Uterus (tissue), 4 donors: Measurements from ENCODE around the gene ZNF536. TPM values are rescaled to one million over a fixed set of nuclear protein-coding genes. Genes with fewer than 3 reads are reported as not detected.

Experiments used
- DNase-seq, 2 donors: peaks; one replicate each; pipeline ENCODE4 v3.0.0-alpha.2; 2019 to 2020
- H3K27ac ChIP-seq, 2 donors: fragments of 200-600 bp; sonication (generic); 1 replicate in 1 of 2; 2 replicates in 1 of 2; pipeline ENCODE4 v1.5.1; 2016 to 2018
- H3K27me3 ChIP-seq, 2 donors: fragments of 200-600 bp; sonication (generic); one replicate each; pipeline ENCODE4 v1.5.1; 2018 to 2019; ENCODE audit warnings: control low read depth in 1 of 2
- H3K36me3 ChIP-seq, 2 donors: fragments of 200-600 bp; sonication (generic); one replicate each; pipeline ENCODE4 v1.5.1; 2019; ENCODE audit warnings: control low read depth in 1 of 2
- H3K4me1 ChIP-seq, 2 donors: fragments of 200-600 bp; sonication (generic); one replicate each; pipeline ENCODE4 v1.5.1; 2018 to 2019; ENCODE audit warnings: control low read depth in 1 of 2
- H3K4me3 ChIP-seq, 2 donors: fragments of 200-600 bp; sonication (generic); 1 replicate in 1 of 2; 2 replicates in 1 of 2; pipeline ENCODE4 v1.5.1; 2018 to 2019; ENCODE audit warnings: mild to moderate bottlenecking in 1 of 2
- H3K9me3 ChIP-seq, 2 donors: fragments of 200-600 bp; sonication (generic); one replicate each; pipeline ENCODE4 v1.5.1; 2019; ENCODE audit warnings: control low read depth in 1 of 2
- CTCF ChIP-seq, 4 experiments: fragments of 200-600 bp in 2 of 4; fragments of 450-650 bp in 2 of 4; sonication (generic) in 2 of 4; IDR thresholded peaks; one replicate each; pipeline ENCODE4 v1.5.1; 2016 to 2019; ENCODE audit warnings: antibody characterized with exemption in 4 of 4, mild to moderate bottlenecking in 2 of 4, moderate library complexity in 1 of 4
- POLR2A ChIP-seq, 2 donors: fragments of 450-650 bp; IDR thresholded peaks; one replicate each; pipeline ENCODE4 v1.6.1; 2016; ENCODE audit warnings: antibody characterized with exemption in 2 of 2, mild to moderate bottlenecking in 1 of 2, moderate library complexity in 1 of 2
- intact Hi-C: fragments of 100-400 bp; cut with DNase I; formaldehyde crosslinking; loops from one replicate; pipeline ENCODE4 v1.15.1; 2023; ENCODE audit warnings: low total_unique reads
- total RNA-seq, 4 donors: library from RNA; depleted of rRNA in 3 of 4; stranded (reverse); fragments of >200 nt in 3 of 4; gene quantifications; one replicate each; pipeline versions ENCODE4 v1.1.0 to v1.2.4, GENCODE V29; 2014 to 2023
- donor health status: DM: yes; HTN: yes; CAD: no.

The ZNF536 gene
- total RNA-seq, 4 donors from 2014 or later = 0.67 to 3.3 (median 2.8) TPM; not detected in 1

GRCh38 chr19:30605333-30605732, 233.1 kb downstream of the ZNF536 start:
- intact Hi-C loops = no loop called here
- Histone ChIP-seq H3K27ac (no peak overlapping the region), H3K9me3 (no peaks in the 10 kb centered on the region), H3K4me1 (no peaks in the 10 kb centered on the region), H3K36me3 (no peaks in the 10 kb centered on the region), H3K4me3 (no peak overlapping the region), H3K27me3 (no peaks in the 10 kb centered on the region)
- DNase-seq = no peak
- TF ChIP-seq POLR2A (IDR thresholded peaks at IDR 0.05) (no peak), CTCF (IDR thresholded peaks at IDR 0.05) (no peak)

GRCh38 chr19:30606114-30607050, 234.2 kb downstream of the ZNF536 start:
- H3K27me3 ChIP-seq = no peaks in the 10 kb centered on the region
- no peak overlapping the region for H3K27ac ChIP-seq
- intact Hi-C loops = no loop called here
- H3K4me1 ChIP-seq = no peaks in the 10 kb centered on the region
- DNase-seq = no peak
- no peak overlapping the region for H3K4me3 ChIP-seq
- no peaks in the 10 kb centered on the region for H3K9me3 ChIP-seq
- H3K36me3 ChIP-seq = no peaks in the 10 kb centered on the region
- no peak for TF ChIP-seq CTCF (IDR thresholded peaks at IDR 0.05)
- no peak for TF ChIP-seq POLR2A (IDR thresholded peaks at IDR 0.05)
